Measurements from ENCODE around the gene PNKP.

GRCh38 chr19:49853852-49854377 lies 13.5 kb downstream of the PNKP start:
- TF ChIP-seq CTCF (conservative IDR thresholded peaks at IDR 0.05; ENCODE audit: low read length) (no peak), EZH2phosphoT487 (IDR thresholded peaks at IDR 0.05; ENCODE audit: borderline replicate concordance) (no peak)
